ENCODE measurements around the gene CAVIN4. TPM values are rescaled to one million over a fixed set of nuclear protein-coding genes. Genes with fewer than 3 reads are reported as not detected.

Gene CAVIN4
- total and polyA plus RNA-seq, 5 donors from 2014 or later = 0.12 to 0.25 TPM; not detected in 3

GRCh38 chr9:100605405-100605804 is 27.5 kb downstream of the CAVIN4 start:
- ATAC-seq (ENCODE audit: low read depth in 2 of 2) (no peak), DNase-seq (no peak)
- Histone ChIP-seq H3K9me3 (ENCODE audit: control insufficient read depth in 2 of 2, low read length in 2 of 2) (no peaks in the 10 kb centered on the region), H3K27me3 (ENCODE audit: control insufficient read depth, insufficient read depth, low read length) (peaks cover 5% of the 10 kb centered on the region), H3K4me1 (ENCODE audit: control insufficient read depth, insufficient read depth, low read length, poor library complexity, severe bottlenecking) (no peaks in the 10 kb centered on the region), H3K4me3 (ENCODE audit: low read depth, low read length) (no peak overlapping the region), H3K36me3 (ENCODE audit: control insufficient read depth, insufficient read depth, low read length) (no peaks in the 10 kb centered on the region), H3K27ac (ENCODE audit: insufficient read depth, low read length, poor library complexity, severe bottlenecking) (no peak overlapping the region)
- Mint-ChIP-seq H3K27me3 (peaks cover 29% of the 10 kb centered on the region), H3K4me3 (no peak overlapping the region), H3K36me3 (no peaks in the 10 kb centered on the region), H3K27ac (no peak overlapping the region), H3K4me1 (peaks cover 0 to 4% (median 0%) of the 10 kb centered on the region in 4 donors), H3K9me3 (no peaks in the 10 kb centered on the region)

- no peak for ATAC-seq (ENCODE audit: low read depth in 2 of 2)
- no peak overlapping the region for H3K27ac Mint-ChIP-seq
- no peaks in the 10 kb centered on the region for H3K4me1 Mint-ChIP-seq
Observed at GRCh38 chr9:100619194-100619593, 41.3 kb downstream of the CAVIN4 start.

GRCh38 chr9:100619665-100620064 is 41.8 kb downstream of the CAVIN4 start:
- DNase-seq = no peak
- ATAC-seq (ENCODE audit: low read depth in 2 of 2) = no peak
- Histone ChIP-seq H3K27ac (ENCODE audit: insufficient read depth, low read length, poor library complexity, severe bottlenecking) (no peak overlapping the region), H3K36me3 (ENCODE audit: control insufficient read depth, insufficient read depth, low read length) (no peaks in the 10 kb centered on the region), H3K9me3 (ENCODE audit: control insufficient read depth in 2 of 2, low read length in 2 of 2) (no peaks in the 10 kb centered on the region), H3K27me3 (ENCODE audit: control insufficient read depth, insufficient read depth, low read length) (no peaks in the 10 kb centered on the region), H3K4me1 (ENCODE audit: control insufficient read depth, insufficient read depth, low read length, poor library complexity, severe bottlenecking) (no peaks in the 10 kb centered on the region), H3K4me3 (ENCODE audit: low read depth, low read length) (no peak overlapping the region)
- Mint-ChIP-seq H3K27me3 (peaks cover 4% of the 10 kb centered on the region), H3K9me3 (peaks cover 0 to 25% (median 3%) of the 10 kb centered on the region in 7 donors), H3K36me3 (no peaks in the 10 kb centered on the region), H3K27ac (no peak overlapping the region), H3K4me3 (no peak overlapping the region), H3K4me1 (no peaks in the 10 kb centered on the region)

More at GRCh38 chr9:100619194-100619593, 41.3 kb downstream of the CAVIN4 start:
- peaks cover 4% of the 10 kb centered on the region for H3K27me3 Mint-ChIP-seq
- no peaks in the 10 kb centered on the region for H3K4me1 ChIP-seq (ENCODE audit: control insufficient read depth, insufficient read depth, low read length, poor library complexity, severe bottlenecking)
- no peak overlapping the region for H3K4me3 ChIP-seq (ENCODE audit: low read depth, low read length)
- H3K9me3 Mint-ChIP-seq = peaks cover 0 to 25% (median 3%) of the 10 kb centered on the region in 7 donors
- DNase-seq = no peak
- no peaks in the 10 kb centered on the region for H3K36me3 Mint-ChIP-seq
- H3K27ac ChIP-seq (ENCODE audit: insufficient read depth, low read length, poor library complexity, severe bottlenecking) = no peak overlapping the region
- no peaks in the 10 kb centered on the region for H3K27me3 ChIP-seq (ENCODE audit: control insufficient read depth, insufficient read depth, low read length)
- H3K9me3 ChIP-seq (ENCODE audit: control insufficient read depth in 2 of 2, low read length in 2 of 2) = no peaks in the 10 kb centered on the region
- H3K36me3 ChIP-seq (ENCODE audit: control insufficient read depth, insufficient read depth, low read length) = no peaks in the 10 kb centered on the region
- H3K4me3 Mint-ChIP-seq = no peak overlapping the region

- Mint-ChIP-seq H3K36me3 (no peaks in the 10 kb centered on the region), H3K27ac (no peak overlapping the region), H3K4me3 (no peak overlapping the region), H3K9me3 (peaks cover 0 to 10% (median 5%) of the 10 kb centered on the region in 7 donors), H3K4me1 (no peaks in the 10 kb centered on the region), H3K27me3 (peaks cover 4% of the 10 kb centered on the region)
- ATAC-seq (ENCODE audit: low read depth in 2 of 2) = no peak
- Histone ChIP-seq H3K36me3 (ENCODE audit: control insufficient read depth, insufficient read depth, low read length) (no peaks in the 10 kb centered on the region), H3K4me3 (ENCODE audit: low read depth, low read length) (no peak overlapping the region), H3K27ac (ENCODE audit: insufficient read depth, low read length, poor library complexity, severe bottlenecking) (no peak overlapping the region), H3K9me3 (ENCODE audit: control insufficient read depth in 2 of 2, low read length in 2 of 2) (no peaks in the 10 kb centered on the region), H3K27me3 (ENCODE audit: control insufficient read depth, insufficient read depth, low read length) (no peaks in the 10 kb centered on the region), H3K4me1 (ENCODE audit: control insufficient read depth, insufficient read depth, low read length, poor library complexity, severe bottlenecking) (no peaks in the 10 kb centered on the region)
- DNase-seq = no peak
Observed at GRCh38 chr9:100623969-100624368, 46.1 kb downstream of the CAVIN4 start.

DNA sequence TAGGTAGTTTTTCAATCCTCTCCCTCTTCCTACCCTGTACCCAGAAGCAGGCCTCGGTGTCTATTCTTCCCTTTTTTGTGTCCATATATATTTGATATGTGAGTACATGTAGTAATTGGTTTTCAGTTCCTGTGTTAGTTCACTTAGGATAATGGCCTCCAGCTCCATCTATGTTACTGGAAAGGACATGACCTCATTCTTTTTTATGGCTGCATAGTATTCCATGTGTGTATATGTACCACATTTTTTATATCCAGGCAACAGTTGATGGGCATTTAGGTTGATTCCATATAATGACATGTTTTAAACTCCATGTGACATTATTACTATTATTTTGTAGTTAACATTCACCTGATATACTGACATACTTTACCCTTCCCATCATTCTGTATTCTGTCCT is 49.1 kb downstream of the CAVIN4 start:
- Histone ChIP-seq H3K4me1 (ENCODE audit: control insufficient read depth, insufficient read depth, low read length, poor library complexity, severe bottlenecking) (no peaks in the 10 kb centered on the region), H3K9me3 (ENCODE audit: control insufficient read depth in 2 of 2, low read length in 2 of 2) (no peaks in the 10 kb centered on the region), H3K27ac (ENCODE audit: insufficient read depth, low read length, poor library complexity, severe bottlenecking) (no peak overlapping the region), H3K4me3 (ENCODE audit: low read depth, low read length) (no peak overlapping the region), H3K27me3 (ENCODE audit: control insufficient read depth, insufficient read depth, low read length) (no peaks in the 10 kb centered on the region), H3K36me3 (ENCODE audit: control insufficient read depth, insufficient read depth, low read length) (no peaks in the 10 kb centered on the region)
- no peak overlapping the region for H3K27ac Mint-ChIP-seq
- no peak for ATAC-seq (ENCODE audit: low read depth in 2 of 2)
- no peak overlapping the region for H3K4me3 Mint-ChIP-seq
- DNase-seq = no peak
- H3K36me3 Mint-ChIP-seq = no peaks in the 10 kb centered on the region
- H3K4me1 Mint-ChIP-seq = no peaks in the 10 kb centered on the region
- peaks cover 0 to 10% (median 5%) of the 10 kb centered on the region in 7 donors for H3K9me3 Mint-ChIP-seq
- peaks cover 4% of the 10 kb centered on the region for H3K27me3 Mint-ChIP-seq

DNA sequence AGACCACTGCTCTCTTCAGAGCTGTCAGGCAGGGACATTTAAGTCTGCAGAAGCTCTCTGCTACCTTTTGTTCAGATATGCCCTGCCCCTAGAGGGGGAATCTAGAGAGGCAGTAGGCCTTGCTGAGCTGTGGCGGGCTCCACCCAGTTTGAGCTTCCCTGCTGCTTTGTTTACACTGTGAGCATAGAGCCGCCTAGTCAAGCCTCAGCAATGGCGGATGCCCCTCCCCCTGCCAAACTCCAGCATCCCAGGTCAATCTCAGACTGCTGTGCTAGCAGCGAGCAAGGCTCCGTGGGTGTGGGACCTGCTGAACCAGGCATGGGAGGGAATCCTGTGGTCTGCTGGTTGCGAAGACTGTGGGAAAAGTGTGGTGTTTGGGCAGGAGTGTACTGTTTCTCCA is 59.9 kb downstream of the CAVIN4 start:
- no peak overlapping the region for H3K4me3 ChIP-seq (ENCODE audit: low read depth, low read length)
- no peaks in the 10 kb centered on the region for H3K4me1 ChIP-seq (ENCODE audit: control insufficient read depth, insufficient read depth, low read length, poor library complexity, severe bottlenecking)
- no peaks in the 10 kb centered on the region for H3K9me3 ChIP-seq (ENCODE audit: control insufficient read depth in 2 of 2, low read length in 2 of 2)
- Mint-ChIP-seq H3K4me3 (no peak overlapping the region), H3K36me3 (no peaks in the 10 kb centered on the region), H3K4me1 (no peaks in the 10 kb centered on the region), H3K9me3 (peaks cover 0 to 7% (median 3%) of the 10 kb centered on the region in 7 donors), H3K27ac (no peak overlapping the region), H3K27me3 (no peaks in the 10 kb centered on the region)
- no peak overlapping the region for H3K27ac ChIP-seq (ENCODE audit: insufficient read depth, low read length, poor library complexity, severe bottlenecking)
- H3K36me3 ChIP-seq (ENCODE audit: control insufficient read depth, insufficient read depth, low read length) = no peaks in the 10 kb centered on the region
- DNase-seq (no peak), ATAC-seq (ENCODE audit: low read depth in 2 of 2) (no peak)
- H3K27me3 ChIP-seq (ENCODE audit: control insufficient read depth, insufficient read depth, low read length) = peaks cover 3% of the 10 kb centered on the region

Other genes with a start within 250 kb of the CAVIN4 start
- 13.7 TPM for gene TEX10, start 225.1 kb upstream of the CAVIN4 start, total RNA-seq
- gene TEX10, start 225.1 kb upstream of the CAVIN4 start, polyA plus RNA-seq = 10 to 100 TPM; 15.0 to 23.9 (median 20.8) TPM
- 5.9 TPM for gene MSANTD3, start 150.9 kb upstream of the CAVIN4 start, total RNA-seq
- 1 to 10 TPM; 3.0 to 4.8 (median 3.9) TPM for gene MSANTD3, start 150.9 kb upstream of the CAVIN4 start, polyA plus RNA-seq
- 0.49 TPM for gene TMEFF1, start 104.9 kb upstream of the CAVIN4 start, total RNA-seq
- gene TMEFF1, start 104.9 kb upstream of the CAVIN4 start, polyA plus RNA-seq = not detected

All from CD4-positive, CD25-positive, alpha-beta regulatory T cell (primary cell).